Measurements from ENCODE around the gene ENOX1.

The ENOX1 gene

DNA sequence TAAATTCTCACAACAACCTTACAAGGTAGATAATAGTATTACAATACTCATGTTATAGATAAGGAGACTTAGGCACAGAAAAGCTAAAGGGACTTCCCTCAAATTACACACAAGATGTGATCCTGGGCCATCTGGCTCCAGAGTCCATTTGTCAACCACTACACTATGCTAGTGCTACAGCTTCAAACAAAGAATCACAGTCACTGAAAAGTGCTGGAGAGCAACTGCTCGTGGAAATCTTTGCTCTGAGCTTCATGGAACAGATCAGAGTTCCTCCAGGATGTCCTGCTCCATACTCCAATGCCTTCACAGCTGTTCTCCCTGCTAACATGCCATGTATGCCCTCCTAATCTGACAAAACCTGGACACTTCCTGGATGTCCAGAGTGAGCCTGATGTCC is 271.2 kb downstream of the ENOX1 start:
- TF ChIP-seq ARNT (IDR thresholded peaks at IDR 0.05) (no peak), TARDBP (IDR thresholded peaks at IDR 0.05) (no peak), LEF1 (IDR thresholded peaks at IDR 0.05; ENCODE audit: borderline replicate concordance) (no peak), NFRKB (IDR thresholded peaks at IDR 0.05) (no peak), BHLHE40 (IDR thresholded peaks at IDR 0.05; ENCODE audit: borderline replicate concordance) (no peak), FOXM1 (IDR thresholded peaks at IDR 0.05; ENCODE audit: borderline replicate concordance) (no peak), HDGF (IDR thresholded peaks at IDR 0.05; ENCODE audit: borderline replicate concordance) (no peak), FOXK2 (IDR thresholded peaks at IDR 0.05) (no peak), SP1 (IDR thresholded peaks at IDR 0.05) (no peak), SUZ12 (IDR thresholded peaks at IDR 0.05) (no peak), ELF4 (IDR thresholded peaks at IDR 0.05) (no peak), CTBP1 (IDR thresholded peaks at IDR 0.05; ENCODE audit: borderline replicate concordance) (no peak)
- TF ChIP-seq, protein P1, sequence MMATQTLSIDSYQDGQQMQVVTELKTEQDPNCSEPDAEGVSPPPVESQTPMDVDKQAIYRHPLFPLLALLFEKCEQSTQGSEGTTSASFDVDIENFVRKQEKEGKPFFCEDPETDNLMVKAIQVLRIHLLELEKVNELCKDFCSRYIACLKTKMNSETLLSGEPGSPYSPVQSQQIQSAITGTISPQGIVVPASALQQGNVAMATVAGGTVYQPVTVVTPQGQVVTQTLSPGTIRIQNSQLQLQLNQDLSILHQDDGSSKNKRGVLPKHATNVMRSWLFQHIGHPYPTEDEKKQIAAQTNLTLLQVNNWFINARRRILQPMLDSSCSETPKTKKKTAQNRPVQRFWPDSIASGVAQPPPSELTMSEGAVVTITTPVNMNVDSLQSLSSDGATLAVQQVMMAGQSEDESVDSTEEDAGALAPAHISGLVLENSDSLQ (IDR thresholded peaks at IDR 0.05), result no peak
- DNase-seq (ENCODE audit: extremely low spot score), result no peak
- CTCF ChIA-PET, result no interaction called here
- POLR2A ChIA-PET, result no interaction called here

- DNase-seq (ENCODE audit: extremely low spot score), result no peak
- CTCF ChIA-PET, result no interaction called here
- no peak for TF ChIP-seq ARNT (IDR thresholded peaks at IDR 0.05)
- TF ChIP-seq LEF1 (IDR thresholded peaks at IDR 0.05; ENCODE audit: borderline replicate concordance), result no peak
- no peak for TF ChIP-seq FOXA1 (IDR thresholded peaks at IDR 0.05)
- TF ChIP-seq, protein P1 (IDR thresholded peaks at IDR 0.05), result no peak
- TF ChIP-seq NFRKB (IDR thresholded peaks at IDR 0.05), result no peak
- no peak for TF ChIP-seq TARDBP (IDR thresholded peaks at IDR 0.05)
- TF ChIP-seq FOXM1 (IDR thresholded peaks at IDR 0.05; ENCODE audit: borderline replicate concordance), result no peak
- TF ChIP-seq BHLHE40 (IDR thresholded peaks at IDR 0.05; ENCODE audit: borderline replicate concordance), result no peak
- no peak for TF ChIP-seq CTBP1 (IDR thresholded peaks at IDR 0.05; ENCODE audit: borderline replicate concordance)
- TF ChIP-seq FOXK2 (IDR thresholded peaks at IDR 0.05), result no peak
- no peak for TF ChIP-seq ELF4 (IDR thresholded peaks at IDR 0.05)
- TF ChIP-seq SUZ12 (IDR thresholded peaks at IDR 0.05), result no peak
- TF ChIP-seq SP1 (IDR thresholded peaks at IDR 0.05), result no peak
- no peak for TF ChIP-seq L3MBTL2 (conservative IDR thresholded peaks at IDR 0.05)
- no peak for TF ChIP-seq ZNF384 (IDR thresholded peaks at IDR 0.05)
- TF ChIP-seq HDGF (IDR thresholded peaks at IDR 0.05; ENCODE audit: borderline replicate concordance), result no peak
- POLR2A ChIA-PET, result no interaction called here
Observed at GRCh38 chr13:43514311-43514710, 272.5 kb downstream of the ENOX1 start.

GRCh38 chr13:43512221-43512620 is 274.6 kb downstream of the ENOX1 start:
- POLR2A ChIA-PET, result no interaction called here
- no peak for DNase-seq (ENCODE audit: extremely low spot score)
- no peak for TF ChIP-seq FOXK2 (IDR thresholded peaks at IDR 0.05)
- TF ChIP-seq ELF4 (IDR thresholded peaks at IDR 0.05), result no peak
- no peak for TF ChIP-seq FOXM1 (IDR thresholded peaks at IDR 0.05; ENCODE audit: borderline replicate concordance)
- TF ChIP-seq NFRKB (IDR thresholded peaks at IDR 0.05), result no peak
- no peak for TF ChIP-seq BHLHE40 (IDR thresholded peaks at IDR 0.05; ENCODE audit: borderline replicate concordance)
- no peak for TF ChIP-seq SUZ12 (IDR thresholded peaks at IDR 0.05)
- TF ChIP-seq TARDBP (IDR thresholded peaks at IDR 0.05), result no peak
- TF ChIP-seq FOXA1 (IDR thresholded peaks at IDR 0.05), result no peak
- CTCF ChIA-PET, result no interaction called here

DNA sequence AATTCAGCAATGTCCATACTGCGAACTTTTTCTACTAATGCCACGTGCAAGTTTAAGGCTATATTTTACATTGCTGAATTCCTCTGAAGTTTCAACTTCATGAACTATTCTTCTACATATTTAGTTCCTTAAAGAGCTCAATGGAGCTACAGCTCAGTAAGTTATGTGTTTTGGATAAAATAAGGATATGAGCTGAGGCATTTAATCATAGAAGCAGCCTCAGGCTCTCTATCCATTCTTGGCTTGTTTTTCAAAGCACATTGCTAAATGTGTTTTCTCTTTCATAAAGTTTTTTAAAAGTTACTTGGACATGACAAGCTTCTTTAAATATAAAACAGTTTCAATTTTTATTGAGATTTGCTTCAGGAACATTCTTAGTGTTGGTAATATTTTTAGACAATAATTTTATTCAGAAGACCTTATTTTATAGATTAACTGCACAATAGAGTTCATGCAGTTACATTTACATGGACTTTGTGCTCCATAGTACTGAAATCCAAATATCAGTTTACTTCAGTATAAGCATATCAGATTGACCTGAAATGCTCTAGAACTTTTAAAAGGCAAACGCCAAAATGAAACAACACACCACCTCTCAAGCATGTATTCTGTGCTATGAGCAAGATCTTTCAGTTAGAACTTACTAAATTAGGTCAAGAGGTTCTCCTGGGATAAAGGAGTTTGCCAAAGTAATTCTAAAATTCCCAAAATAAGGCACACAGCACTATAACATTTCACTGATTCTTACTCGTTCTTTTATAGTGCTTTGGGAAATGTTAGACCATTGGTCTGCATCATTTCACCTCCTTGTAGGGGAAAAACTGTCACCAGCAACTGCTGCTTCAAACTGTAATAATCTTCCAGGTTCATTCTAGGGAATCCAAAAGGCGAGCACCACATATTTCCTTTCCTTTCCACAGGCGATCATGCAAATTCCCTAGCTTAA is 275.5 kb downstream of the ENOX1 start:
- ChIA-PET CTCF (no interaction called here), POLR2A (no interaction called here)
- no peak for TF ChIP-seq BHLHE40 (IDR thresholded peaks at IDR 0.05; ENCODE audit: borderline replicate concordance)
- no peak for TF ChIP-seq FOXK2 (IDR thresholded peaks at IDR 0.05)
- no peak for TF ChIP-seq ZNF384 (IDR thresholded peaks at IDR 0.05)
- TF ChIP-seq LEF1 (IDR thresholded peaks at IDR 0.05; ENCODE audit: borderline replicate concordance), result no peak
- TF ChIP-seq CTBP1 (IDR thresholded peaks at IDR 0.05; ENCODE audit: borderline replicate concordance), result no peak
- no peak for TF ChIP-seq ARNT (IDR thresholded peaks at IDR 0.05)
- DNase-seq (ENCODE audit: extremely low spot score), result no peak

DNA sequence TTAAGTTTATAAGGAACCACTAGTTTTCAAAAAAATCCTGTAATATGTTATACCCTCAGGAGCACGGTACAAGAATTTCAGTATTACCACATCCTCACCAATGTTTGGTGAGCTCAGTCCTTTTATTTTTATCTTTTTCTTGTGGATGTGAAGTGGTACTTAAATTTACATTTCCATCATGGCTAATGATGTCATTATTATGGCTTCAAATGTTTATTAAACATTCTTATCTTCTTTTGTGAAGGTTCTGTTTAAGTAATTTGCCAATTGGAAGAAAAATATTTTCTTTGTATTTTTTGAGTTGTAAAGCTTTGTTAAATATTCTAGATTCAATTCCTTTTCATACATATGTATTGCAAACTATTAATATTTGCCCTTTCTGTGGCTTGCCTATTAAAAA is 291.0 kb downstream of the ENOX1 start:
- DNase-seq (ENCODE audit: extremely low spot score), result no peak
- ChIA-PET CTCF (interaction anchor here (0.6 kb wide), 1 partner anchor 8 kb away, joined by 3 read pairs; no protein-coding TSS in a partner anchor), POLR2A (no interaction called here)
- TF ChIP-seq CTBP1 (IDR thresholded peaks at IDR 0.05; ENCODE audit: borderline replicate concordance), result no peak
- no peak for TF ChIP-seq TARDBP (IDR thresholded peaks at IDR 0.05)
- no peak for TF ChIP-seq NFRKB (IDR thresholded peaks at IDR 0.05)
- no peak for TF ChIP-seq FOXM1 (IDR thresholded peaks at IDR 0.05; ENCODE audit: borderline replicate concordance)

- DNase-seq (ENCODE audit: extremely low spot score), result no peak
- ChIA-PET CTCF (no interaction called here), POLR2A (no interaction called here)
- TF ChIP-seq L3MBTL2 (conservative IDR thresholded peaks at IDR 0.05) (no peak), ARNT (IDR thresholded peaks at IDR 0.05) (no peak), FOXK2 (IDR thresholded peaks at IDR 0.05) (no peak), TARDBP (IDR thresholded peaks at IDR 0.05) (no peak), FOXA1 (IDR thresholded peaks at IDR 0.05) (no peak), ZNF384 (IDR thresholded peaks at IDR 0.05) (no peak), HDGF (IDR thresholded peaks at IDR 0.05; ENCODE audit: borderline replicate concordance) (no peak), NFRKB (IDR thresholded peaks at IDR 0.05) (no peak), FOXM1 (IDR thresholded peaks at IDR 0.05; ENCODE audit: borderline replicate concordance) (no peak), SP1 (IDR thresholded peaks at IDR 0.05) (no peak), LEF1 (IDR thresholded peaks at IDR 0.05; ENCODE audit: borderline replicate concordance) (no peak), CTBP1 (IDR thresholded peaks at IDR 0.05; ENCODE audit: borderline replicate concordance) (no peak), BHLHE40 (IDR thresholded peaks at IDR 0.05; ENCODE audit: borderline replicate concordance) (no peak), ELF4 (IDR thresholded peaks at IDR 0.05) (no peak)
- TF ChIP-seq, protein P1 (IDR thresholded peaks at IDR 0.05), result no peak
Observed at GRCh38 chr13:43494206-43494605, 292.6 kb downstream of the ENOX1 start.
